Activated T-helper 1 cell treated with Interleukin-2 at 50 U/mL for 16 hours (primary cell): Measurements from ENCODE around the gene SCGB3A2.

Experiments
- DNase-seq: peaks from one replicate; pipeline ENCODE4 v3.0.0-alpha.2; 2020; ENCODE audit warnings: low read depth

The SCGB3A2 gene

GRCh38 chr5:147878066-147878759, at the start of gene SCGB3A2:
Gene SCGB3A2, plus strand, starts transcription at chr5:147878711. Its CDS starts 93 bp downstream, at chr5:147878804.
- DNase-seq: no peak

- DNase-seq: no peak
Observed at GRCh38 chr5:147830035-147830434, 48.5 kb upstream of the SCGB3A2 start.

GRCh38 chr5:147831465-147831864, 47.0 kb upstream of the SCGB3A2 start, which contains the start of gene SPINK1:
Gene SPINK1, minus strand, starts transcription at chr5:147831671. Its CDS starts 94 bp downstream, at chr5:147831577.
- no peak for DNase-seq

GRCh38 chr5:147832541-147832940, 46.0 kb upstream of the SCGB3A2 start:
- DNase-seq: no peak

GRCh38 chr5:147835386-147835798, 43.1 kb upstream of the SCGB3A2 start:
- DNase-seq: no peak

- DNase-seq: no peak
Observed at GRCh38 chr5:147836439-147836838, 42.1 kb upstream of the SCGB3A2 start.

- no peak for DNase-seq
Observed at GRCh38 chr5:147842869-147843268, 35.6 kb upstream of the SCGB3A2 start.

GRCh38 chr5:147844846-147845245, 33.7 kb upstream of the SCGB3A2 start:
- DNase-seq: no peak

GRCh38 chr5:147845618-147846017, 32.9 kb upstream of the SCGB3A2 start:
- no peak for DNase-seq

- no peak for DNase-seq
Observed at GRCh38 chr5:147849226-147849625, 29.3 kb upstream of the SCGB3A2 start.

GRCh38 chr5:147851578-147851977, 26.9 kb upstream of the SCGB3A2 start:
- DNase-seq: no peak

- DNase-seq: no peak
Observed at GRCh38 chr5:147852365-147852764, 26.1 kb upstream of the SCGB3A2 start.

GRCh38 chr5:147853372-147853987, 25.0 kb upstream of the SCGB3A2 start:
- DNase-seq: no peak

GRCh38 chr5:147854331-147854730, 24.2 kb upstream of the SCGB3A2 start:
- no peak for DNase-seq

GRCh38 chr5:147854894-147855773, 23.4 kb upstream of the SCGB3A2 start:
- no peak for DNase-seq

GRCh38 chr5:147855774-147856069, 22.8 kb upstream of the SCGB3A2 start:
- no peak for DNase-seq

GRCh38 chr5:147856801-147857200, 21.7 kb upstream of the SCGB3A2 start:
- DNase-seq: no peak

GRCh38 chr5:147857302-147858129, 21.0 kb upstream of the SCGB3A2 start:
- no peak for DNase-seq

GRCh38 chr5:147858565-147858964, 19.9 kb upstream of the SCGB3A2 start:
- no peak for DNase-seq

- no peak for DNase-seq
Observed at GRCh38 chr5:147859962-147860640, 18.4 kb upstream of the SCGB3A2 start.

- DNase-seq: no peak
Observed at GRCh38 chr5:147860641-147861025, 17.9 kb upstream of the SCGB3A2 start.
